NCI-H2081 treated with DMSO at 0.1 percent for 48 hours (cell line): Measurements from ENCODE around the gene STC2.

ENCODE experiments used
- DNase-seq: peaks from one replicate; lab custom pipeline; 2025; lab: John Stamatoyannopoulos, UW

The STC2 gene

DNA sequence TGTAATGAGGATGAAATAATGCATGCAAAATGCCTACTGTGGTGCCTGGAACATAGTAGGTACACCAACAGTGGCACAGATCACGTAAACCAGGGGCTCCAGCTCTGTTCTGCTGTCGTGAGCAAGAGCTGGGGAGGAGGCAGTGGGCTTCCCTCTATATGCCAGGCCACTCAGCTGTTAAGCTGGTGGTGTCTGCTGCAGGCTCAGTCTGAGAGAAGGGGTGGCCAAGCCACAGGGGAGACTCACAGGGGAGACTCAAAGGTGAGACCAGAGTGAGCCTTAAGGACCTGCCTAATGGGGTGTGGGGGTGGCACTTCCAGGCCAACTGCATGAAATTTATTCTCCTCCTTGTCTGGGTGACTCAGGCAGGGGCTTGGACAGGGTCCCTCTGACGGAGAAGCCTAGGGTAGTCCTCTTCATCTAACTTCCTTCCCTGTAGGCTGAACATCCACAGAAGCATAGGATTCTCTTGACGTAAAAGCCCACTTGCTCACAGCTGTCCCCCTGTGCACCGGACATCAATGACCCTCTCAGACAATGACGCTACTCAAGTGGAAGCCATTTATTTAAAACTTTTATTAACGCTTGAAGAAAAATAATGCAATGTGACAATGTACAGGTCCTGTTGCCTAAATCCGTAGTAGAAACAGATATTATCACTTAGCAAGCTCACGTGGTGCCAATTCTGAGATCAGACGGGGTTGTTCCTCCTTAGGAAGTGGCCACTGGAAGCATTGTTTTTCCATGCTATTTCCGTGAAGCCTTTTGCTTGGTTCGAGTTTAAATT lies 13.9 kb downstream of the STC2 start:
- no peak for DNase-seq

DNA sequence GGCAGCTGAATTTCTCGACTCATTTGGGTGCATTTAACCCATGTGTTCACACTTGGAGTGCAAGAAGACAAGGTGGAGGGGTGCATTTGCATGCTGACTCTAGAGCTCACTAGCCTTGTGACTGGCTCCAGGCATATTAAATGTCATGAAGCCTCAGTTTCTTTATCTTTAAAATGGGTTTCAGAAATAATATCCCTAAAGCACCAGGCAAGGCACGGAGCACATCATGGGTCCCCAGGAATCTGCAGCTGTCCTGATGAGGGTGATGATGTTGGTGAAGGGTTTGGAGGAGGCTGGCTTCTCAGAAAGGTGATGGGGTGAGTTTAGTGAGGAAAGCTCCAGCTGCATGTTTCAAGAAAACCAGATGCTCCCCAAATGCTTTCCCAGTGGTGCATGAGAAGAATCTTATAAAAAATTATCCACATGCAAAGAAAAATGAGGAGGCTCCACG lies 14.8 kb downstream of the STC2 start:
- no peak for DNase-seq

DNA sequence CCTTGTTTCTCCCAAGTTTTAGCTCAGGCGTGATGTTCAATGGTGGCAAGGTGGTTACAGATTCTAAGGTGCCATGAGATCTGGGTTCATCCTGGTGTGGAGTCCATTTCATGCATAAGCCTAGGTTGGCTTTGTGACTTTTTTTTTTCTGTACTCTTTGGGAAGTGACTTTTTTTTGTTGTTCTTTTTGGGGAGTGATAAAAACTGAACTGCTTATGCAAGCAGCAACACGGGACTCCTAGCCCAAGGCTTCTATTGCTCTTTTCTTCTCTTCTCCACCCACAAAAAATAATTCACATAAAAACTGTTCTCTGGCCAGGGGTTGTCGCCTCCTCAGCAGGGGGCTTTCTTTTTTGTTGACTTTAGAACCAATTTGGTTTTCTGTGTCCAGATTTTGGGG lies 15.4 kb downstream of the STC2 start:
- DNase-seq = no peak

DNA sequence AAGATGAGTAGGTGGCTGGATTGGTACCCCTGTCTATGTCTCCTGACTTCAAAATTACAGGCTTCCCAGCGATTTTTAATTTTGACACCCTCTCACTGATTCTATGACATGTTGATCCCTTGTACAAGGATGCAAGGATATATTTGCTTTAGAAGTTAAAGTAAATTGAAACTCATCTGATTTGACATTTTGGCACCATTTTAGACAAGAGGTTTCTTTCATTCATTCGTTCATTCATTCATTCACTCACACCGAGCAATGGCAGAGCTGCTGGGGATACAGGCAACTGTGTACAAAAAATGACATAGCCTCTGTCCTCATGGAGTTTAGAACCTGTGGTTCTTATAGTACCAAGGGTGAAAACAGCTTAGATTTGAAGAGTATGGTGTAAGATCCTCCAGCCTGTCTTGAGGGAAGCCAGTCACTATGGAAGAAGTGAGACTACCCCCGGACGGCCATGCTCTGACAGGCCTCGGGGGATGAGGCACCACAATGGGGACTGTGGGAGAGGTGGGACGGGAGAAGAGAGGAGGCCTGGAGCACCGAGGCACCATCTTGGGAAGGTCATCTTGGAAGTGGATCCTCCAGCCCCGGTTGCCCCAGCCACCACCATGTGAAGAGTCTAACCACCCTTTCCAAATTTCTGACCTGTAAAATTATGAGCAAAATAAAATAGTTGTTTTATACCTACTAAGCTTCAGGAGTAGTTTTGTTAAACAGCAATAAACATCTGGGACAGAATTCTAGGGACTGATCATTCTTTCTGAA lies 16.2 kb downstream of the STC2 start:
- DNase-seq = no peak

DNA sequence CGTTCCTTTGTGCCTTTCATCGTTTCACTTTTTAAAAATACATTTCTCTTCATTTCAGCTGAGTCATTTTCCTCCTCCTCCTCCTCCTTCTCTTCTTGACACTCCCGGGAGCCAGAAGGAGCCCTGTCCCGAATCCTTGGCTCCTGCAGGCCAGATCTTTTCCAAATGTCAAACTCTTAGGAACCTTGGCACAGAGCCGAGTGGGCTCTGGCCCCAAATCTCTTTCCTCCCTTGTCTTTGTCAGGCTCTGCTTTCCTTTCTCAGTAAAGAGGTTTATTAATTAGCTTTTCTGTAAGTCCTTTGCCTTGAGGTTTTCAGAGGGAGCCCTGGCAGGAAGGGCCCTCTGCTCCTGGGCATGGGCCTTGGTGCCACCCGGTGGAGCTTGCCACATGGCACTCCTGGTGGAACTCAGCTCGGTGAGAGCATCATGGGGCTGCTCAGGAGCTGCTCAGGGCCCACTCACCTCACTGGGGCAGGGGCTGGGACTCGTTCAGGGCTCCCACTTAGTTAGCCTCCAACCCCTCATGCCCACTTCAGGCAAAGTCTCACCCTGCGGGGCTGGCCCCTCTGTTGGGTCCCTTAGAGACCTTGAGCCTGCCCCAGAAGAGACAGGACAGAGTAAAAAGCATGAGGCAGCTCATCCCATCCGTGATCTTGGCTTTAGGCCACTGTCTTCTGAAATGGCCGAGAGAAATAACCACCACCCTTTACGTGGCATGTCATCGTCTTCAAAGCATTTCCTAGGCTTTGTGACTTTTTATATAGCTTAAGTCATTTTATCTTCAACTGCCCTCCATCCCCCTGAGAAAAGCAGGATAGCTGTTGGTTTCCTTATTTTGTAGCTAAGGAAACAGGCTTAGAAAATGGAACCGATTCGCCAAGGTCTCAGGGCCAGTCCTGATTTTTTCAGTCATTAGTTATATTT lies 17.1 kb downstream of the STC2 start:
- DNase-seq = no peak

DNA sequence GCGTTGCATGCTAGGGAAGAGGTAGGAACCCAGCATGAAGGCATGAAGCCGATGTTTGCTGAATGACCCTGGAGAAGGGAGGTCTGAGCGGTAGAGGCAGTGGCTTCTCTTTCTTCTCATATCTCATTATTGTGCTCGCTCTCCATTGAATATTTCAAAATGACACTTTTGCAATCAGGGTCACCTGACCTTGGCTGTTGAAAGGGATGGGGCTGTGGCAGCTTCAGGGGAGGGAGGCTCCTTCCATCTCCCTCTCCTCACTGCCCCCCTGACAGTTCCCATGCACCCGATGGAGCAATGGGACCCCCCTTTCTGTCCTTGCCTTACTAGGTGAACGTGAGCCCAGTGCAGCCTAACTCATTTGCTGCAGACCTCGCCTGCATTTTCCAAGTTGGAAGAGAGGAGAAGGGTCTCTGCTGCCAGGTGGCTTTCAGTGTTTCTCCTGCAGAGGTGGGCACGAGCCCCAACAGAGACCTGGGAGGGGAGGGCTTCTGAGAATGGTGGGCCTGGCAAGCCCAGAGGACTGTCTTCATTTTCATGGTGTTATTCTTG lies 17.9 kb downstream of the STC2 start:
- no peak for DNase-seq

DNA sequence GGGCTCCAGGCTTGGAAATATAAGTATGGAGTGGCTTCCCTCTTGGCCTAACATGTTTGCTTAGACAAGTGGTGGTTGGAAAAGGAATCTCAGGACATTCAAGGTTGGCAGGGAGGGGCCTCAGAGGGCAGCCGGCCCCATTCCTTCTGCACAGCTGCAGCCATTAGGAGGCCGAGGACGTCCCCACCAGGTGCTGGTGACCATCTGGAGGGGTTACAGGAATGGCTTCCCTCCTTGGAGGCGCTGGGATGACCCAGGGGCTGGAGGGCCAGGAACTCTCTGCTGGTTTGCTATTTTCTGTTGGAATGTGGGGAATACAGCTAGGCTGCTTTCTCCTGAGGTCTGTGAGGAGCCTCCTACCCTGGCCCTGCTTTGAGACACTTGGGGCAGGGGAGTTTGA lies 18.5 kb downstream of the STC2 start:
- DNase-seq = no peak

DNA sequence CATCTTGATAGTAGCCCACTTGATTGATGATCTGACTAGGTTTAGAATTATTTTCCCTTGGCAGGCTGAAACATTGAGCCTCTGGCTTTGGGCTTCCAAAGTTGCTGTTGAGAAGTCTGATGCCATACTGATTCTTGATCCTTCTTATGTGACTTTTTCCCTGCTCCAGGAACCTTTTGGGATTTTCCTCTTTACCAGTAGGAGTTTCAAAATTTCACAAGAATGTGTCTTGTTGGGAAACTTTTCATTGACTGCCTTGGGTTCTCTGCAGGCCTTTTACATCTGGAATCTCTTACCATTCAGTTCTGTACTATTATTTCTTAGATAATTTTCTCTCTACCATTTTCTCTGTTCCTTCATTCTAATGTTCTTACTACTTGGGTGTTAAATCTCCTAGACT lies 20.0 kb downstream of the STC2 start:
- no peak for DNase-seq

DNA sequence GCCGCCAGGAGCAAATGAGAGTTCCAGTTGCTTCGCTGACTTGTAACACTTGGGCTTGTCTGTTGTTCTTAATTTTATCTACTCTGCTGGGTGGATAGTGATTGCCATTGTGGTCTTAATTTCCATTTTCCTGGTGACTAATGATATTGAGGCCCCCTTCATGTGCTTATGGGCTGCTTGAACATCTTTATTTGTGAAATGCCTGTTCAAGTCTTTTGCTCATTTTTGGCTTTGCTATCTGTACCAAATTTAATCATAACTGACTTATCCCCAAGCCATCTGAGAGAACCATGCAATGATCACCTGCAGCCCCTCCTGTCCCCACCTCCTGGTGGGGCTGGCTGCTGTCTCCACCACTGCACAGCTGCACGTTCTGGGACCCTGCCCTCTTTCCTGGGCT lies 20.5 kb downstream of the STC2 start:
- DNase-seq = no peak

DNA sequence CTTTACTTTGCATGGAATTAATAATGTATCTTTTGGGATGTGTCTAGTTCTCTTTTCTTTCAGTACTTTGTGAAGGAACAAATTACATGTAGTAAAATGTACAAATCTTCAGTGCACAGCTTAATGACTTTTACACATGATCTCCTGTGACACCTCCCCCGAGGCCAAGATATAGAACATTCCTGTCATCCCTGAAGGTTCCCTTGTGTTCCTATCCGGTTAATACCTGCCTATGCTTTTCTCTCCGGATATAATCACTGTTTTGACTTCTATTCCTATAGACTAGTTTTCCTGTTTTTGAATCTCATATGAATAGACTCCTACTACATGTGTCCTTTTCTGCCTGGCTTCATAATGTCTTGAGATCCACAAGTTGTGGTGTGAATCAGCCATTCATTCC lies 21.5 kb downstream of the STC2 start:
- no peak for DNase-seq

DNA sequence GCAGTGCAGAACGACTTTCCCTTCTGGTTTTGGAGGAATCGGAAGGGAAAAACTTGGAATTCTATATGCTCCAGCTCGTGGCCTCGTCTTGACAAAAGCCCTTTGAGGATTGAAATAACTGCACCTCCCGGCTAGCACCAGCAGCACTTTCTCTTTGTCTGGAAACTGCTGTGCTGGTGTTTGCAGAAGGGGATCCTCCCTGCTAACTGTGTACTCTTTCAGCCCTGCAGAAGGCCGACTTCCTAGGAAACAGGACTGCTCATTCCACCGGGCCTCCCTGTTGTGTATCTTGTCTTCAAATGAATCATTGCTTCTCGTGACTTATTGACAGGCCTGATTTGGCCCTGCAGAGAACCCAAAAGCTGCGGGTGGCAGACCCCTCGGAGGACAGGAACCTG lies 23.6 kb downstream of the STC2 start:
- DNase-seq = no peak

DNA sequence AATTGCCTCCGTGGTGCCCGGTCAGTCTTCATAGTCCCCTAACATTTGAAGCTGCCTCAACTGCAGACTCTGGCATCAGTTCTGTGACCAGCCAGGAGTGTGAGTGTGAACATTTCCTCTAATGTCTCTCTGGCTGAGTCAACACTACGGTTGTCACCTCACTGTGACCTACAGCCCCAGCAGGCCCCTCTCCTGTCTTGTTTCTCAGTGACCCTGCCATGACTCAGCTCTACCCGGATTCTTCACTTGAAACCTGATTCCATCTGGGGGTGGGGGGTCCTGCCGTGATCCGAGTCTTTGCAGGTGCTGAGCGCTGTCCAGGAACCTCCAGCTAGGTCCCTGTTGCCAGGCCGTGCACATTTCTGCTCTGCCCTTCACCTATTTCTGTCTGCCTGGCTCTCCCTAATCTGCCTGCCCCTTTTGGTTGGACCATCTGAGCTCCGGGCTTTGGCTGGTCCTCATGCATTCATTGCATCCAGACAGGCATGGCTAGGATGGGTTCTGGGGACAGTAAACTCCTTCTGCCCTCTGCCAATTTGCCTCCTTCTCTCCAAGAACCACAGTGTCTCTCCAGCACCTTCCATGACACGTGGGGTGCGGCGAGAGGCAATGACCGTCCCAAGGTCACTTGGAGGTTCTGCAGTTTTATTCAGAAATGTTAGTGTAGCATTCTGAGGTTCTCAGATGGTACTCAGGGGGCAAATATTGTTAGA lies 24.2 kb downstream of the STC2 start:
- DNase-seq = no peak

DNA sequence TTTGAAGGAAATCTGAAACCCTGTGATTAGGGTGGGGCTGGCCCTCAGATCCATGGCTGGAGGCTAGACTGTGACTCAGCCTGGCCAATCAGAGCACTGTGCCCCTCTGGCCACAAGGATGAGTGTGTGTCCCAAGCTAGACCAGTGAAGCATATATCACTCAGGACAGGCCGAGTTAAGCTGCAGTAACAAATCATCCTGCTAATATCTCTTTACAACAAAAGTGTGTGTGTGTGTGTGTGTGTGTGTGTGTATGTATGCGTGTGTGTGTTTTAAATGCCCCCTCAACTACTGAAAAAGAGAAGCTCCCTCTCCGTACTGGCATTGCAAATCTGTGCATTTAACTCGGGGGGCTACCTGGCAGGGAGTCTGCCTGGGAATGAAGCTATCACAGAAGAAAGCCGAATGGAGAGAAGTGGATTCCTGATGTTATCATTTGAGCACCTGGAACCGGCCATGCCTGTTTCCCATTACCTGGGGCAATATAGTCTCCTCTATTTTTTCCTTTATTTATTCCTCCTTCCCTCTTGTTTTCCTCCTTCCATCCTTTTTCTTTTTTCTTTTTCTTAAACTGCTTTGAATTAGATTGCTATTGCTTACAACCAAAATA lies 25.6 kb downstream of the STC2 start:
- DNase-seq = peak; percentile 38

DNA sequence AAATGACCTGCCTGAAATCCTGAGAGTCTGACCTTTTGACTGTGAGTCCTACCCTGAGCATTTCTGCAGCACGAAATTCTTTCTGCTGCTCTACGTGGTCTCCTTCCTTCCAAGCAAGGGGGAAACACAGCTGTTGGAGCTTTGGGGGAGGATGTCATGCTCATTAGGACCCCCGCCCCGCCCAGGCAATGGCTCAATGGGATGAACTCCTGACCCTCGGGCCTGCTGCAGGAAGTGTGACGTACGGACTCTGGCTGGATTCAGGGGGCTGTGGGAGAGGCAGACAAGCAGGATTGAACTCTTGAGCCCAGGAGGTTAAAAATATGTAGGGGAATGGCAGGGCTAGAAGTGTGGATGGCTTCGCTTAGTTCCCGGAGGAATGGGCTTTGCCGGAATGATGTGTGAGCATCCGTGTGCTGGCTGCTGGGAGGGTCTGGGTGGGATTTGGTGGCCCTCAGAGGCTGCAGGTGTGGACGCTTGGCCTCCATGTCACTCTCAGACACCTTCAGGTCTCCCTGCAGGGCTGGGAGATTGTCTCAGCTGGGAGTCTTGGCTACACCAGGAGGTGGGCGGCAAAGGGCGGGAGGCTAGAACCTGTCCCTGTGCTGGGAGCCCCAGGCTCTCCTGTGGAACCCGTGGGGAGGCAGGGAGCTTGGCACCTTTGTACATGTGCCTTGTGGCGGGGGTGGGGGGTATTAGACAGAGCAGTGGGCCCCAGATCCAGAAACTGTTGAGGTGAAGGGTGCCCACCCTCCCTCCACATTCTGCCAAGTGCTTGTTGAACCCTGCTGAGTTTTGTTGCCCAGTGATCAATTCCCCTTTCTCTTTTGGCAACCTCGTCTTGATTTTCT lies 26.3 kb downstream of the STC2 start:
- DNase-seq = no peak

DNA sequence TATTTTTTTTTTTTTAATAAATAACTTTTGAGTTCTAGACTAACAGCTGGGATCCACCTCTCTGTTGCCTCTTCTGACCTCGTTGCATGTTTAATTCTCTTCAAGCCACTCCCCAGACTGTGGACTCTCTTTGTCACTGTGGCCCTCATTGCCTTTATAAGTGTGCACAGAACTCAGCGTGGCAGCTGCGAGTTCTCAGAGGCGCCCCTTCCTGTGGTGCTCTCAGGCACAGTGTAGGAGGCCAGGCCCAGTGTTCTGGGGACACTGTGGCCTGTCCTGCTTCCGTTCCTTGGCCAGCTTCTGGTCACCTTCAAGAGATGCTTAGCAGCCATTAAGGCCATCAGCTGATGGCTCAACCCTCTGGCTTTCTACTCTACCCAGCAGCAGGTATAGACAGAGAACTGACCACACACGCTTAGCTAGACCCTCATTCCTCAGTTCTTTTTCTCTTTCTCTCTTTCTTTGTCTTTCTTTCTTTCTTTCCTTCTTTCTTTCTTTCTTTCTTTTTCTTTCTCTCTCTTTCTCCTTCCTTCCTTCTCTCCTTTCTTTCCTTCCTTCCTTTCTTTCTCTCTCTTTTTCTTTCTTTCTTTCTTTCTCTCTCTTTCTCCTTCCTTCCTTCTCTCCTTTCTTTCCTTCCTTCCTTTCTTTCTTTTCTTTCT lies 27.7 kb downstream of the STC2 start:
- no peak for DNase-seq

DNA sequence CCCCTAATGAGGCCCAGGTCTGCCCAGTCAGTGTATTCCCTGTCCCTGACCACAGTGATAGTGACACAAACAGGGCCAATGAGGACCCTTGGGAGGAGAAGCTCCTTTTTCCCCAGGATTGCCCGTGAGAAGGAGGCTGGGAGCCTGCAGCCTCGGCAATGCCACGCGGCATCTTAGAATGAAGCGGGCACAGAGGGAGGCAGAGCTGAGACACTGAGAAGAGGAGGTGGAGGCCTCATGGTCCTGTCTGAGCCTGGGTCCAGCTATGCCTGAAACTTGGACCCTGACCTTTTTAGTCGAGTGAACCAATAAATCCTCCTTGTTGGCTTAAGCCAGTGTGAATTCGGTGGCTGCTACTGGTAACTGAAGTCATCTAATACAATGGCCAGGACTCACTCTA lies 28.4 kb downstream of the STC2 start:
- DNase-seq = no peak

DNA sequence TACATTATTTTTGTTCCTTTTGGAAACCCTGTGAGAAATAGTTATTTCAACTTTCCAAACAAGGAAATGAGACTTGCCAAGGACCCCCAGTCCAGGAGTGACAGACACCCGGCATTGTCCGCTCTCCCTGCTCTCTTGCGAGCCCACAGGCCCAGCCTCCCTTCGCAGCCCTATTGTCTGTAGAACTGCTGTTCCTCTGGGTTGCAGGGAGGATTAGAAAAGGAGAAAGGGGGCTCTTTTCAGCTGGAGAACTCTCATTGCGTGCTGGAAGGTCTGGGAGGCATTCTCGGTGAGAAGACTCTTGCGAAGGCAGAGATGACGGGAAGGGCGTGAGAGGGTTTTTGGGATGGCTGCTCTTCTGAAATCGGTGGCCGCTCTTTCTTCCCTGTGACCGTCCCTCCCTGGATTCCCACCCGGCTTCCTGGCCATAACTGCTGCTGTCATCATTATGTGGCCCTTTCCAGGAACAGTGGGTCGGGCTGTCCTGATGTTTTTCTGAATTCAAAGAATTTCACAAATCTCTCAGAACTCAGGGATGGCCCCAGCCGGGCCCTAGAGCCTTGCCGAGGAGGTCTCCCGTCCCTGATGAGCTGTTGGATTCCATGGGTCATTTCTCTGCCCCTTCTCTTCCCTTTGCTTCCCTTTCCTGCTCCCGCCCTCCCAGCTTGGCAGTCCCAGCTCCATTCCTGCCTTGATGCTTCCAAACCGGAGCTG lies 29.8 kb downstream of the STC2 start:
- DNase-seq = no peak

DNA sequence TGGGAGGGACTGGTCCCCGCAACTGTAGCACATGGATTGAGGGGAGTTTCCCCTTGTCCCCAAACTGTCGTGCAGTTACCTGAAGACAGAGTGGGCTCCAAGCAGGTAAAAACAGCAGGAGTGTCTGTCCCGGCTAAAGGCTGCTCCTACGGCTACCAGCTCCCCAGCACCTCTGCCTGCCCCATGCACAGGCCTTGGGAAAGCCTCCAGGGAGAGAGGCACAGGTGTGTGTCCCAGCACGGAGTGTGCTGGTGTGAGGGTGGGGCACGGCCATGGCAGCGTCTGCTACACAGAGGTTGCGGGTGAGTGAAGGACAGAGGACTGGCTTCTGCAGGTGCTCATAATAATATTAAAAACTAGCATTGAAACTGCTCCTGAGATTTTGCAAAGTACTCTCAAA lies 30.4 kb downstream of the STC2 start:
- DNase-seq = no peak
